Left ventricle myocardium superior (tissue), 1 donor: ENCODE measurements around the gene TRPV6. TPM values are rescaled to one million over a fixed set of nuclear protein-coding genes. Genes with fewer than 3 reads are reported as not detected.

Experiments
- ATAC-seq: fragments of 200-7000 bp; cut with Tn5 transposase; one replicate; pipeline ENCODE4 v1.9.1; 2020; ENCODE audit warnings: mild to moderate bottlenecking, moderate library complexity
- DNase-seq: peaks from one replicate; pipeline ENCODE4 v3.0.0-alpha.2; 2020
- intact Hi-C: fragments of 100-400 bp; cut with micrococcal nuclease; formaldehyde crosslinking; loops from one replicate; pipeline ENCODE4 v1.11.0; 2022
- total RNA-seq: library from RNA; stranded (reverse); fragmentation: NEBNext Ultra II Directional; extraction: Animal tissue kit (Norgen Biotek cat#: 25700); gene quantifications from one replicate; pipeline ENCODE4 v1.2.1, GENCODE V29; 2021
- donor health status: DM: no; HTN: yes; CAD: no; lungs with severe emphysema.

Gene TRPV6
- total RNA-seq, 1 donor from 2014 or later = 0.05 TPM

- ATAC-seq (no peak), DNase-seq (no peak)
- intact Hi-C loops = no loop called here
Measured at GRCh38 chr7:142859829-142860228, 25.7 kb downstream of the TRPV6 start.

GRCh38 chr7:142859411-142859810 is 26.1 kb downstream of the TRPV6 start:
- no peak for DNase-seq
- ATAC-seq = no peak
- intact Hi-C loops = no loop called here

- intact Hi-C loops = no loop called here
- ATAC-seq = no peak
- no peak for DNase-seq
Measured at GRCh38 chr7:142857625-142858024, 27.9 kb downstream of the TRPV6 start.

DNA sequence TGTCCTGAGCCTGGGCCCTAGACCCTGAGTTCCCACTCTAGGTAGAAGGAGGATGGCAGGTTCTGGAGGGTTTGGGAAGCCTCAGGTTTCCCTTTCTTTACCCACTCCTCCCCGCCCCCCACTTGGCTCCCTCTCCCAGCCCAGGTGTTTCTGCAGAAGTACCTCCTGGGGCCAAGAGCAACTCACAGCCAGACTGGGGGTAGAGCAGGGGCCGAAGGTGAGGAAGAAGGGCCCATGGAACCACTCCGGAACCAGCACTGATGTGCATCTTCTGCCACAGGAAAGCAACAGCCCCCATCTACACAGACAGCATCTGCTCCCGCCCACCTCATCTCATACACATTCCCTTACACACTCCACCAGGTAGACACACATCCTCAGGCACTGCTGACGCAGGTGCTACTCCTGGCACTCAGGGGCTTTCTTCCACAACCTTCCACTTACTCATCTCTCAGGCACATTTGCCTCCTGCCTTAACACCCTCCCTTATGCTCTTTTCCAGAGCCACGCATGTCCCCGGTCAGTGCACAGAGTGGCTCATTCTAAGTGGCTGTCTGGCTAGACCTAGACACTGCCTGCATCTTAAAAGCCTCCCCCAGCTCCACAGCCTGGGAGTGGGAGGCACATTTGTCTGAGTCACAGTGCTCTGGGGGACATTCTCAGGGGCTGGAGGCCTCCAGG is 28.8 kb downstream of the TRPV6 start:
- intact Hi-C loops = no loop called here
- ATAC-seq (no peak), DNase-seq (no peak)

- ATAC-seq = peak; percentile 59
- intact Hi-C loops = no loop called here
- peak; percentile 62 for DNase-seq
Measured at GRCh38 chr7:142855756-142856564, 29.6 kb downstream of the TRPV6 start.

- DNase-seq = no peak
- peak; percentile 3 for ATAC-seq
- intact Hi-C loops = no loop called here
Measured at GRCh38 chr7:142855114-142855743, 30.3 kb downstream of the TRPV6 start.

DNA sequence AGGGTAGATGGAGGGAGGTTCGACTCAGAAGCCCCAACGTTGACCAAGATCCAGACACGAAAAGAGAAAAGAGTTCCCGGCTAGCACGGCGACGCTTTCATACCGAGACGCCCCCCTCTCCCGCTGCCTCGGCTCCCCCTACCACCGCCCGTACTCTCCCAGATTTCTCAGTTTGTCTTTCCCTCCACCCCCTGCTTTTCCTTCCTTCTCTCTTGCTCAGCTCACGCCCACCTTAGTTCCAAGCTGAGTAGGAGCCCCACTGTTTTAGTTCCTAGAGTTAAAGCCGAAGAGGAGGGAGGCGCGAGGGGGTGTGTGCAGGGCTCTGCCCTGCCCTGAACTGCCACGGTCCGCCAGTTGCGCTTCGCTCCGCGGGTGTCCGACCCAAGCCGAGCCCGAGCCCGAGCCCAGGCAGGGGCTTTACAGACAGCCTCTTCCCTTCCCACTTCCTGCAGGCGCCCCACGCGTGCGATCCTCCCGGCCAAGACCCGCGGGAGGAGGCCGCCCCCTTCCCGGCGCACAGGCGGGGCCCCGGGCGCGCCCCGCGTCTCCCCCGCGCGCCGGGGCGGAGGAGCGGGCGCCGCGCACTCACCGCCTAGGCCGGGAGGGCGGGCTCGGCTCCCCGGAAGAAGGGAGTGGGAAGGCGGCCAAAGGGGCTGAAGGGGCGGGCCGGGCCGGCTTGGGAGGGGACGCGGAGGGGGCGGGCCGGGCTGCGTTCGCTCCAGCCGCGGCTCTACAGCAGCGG is 31.0 kb downstream of the TRPV6 start, which contains the start of gene EPHB6:
Gene EPHB6, plus strand, starts transcription at position 705 of the 742 bp plus-strand sequence. CDS start 8,152 bp downstream, outside the sequence.
- ATAC-seq (peak; percentile 91), DNase-seq (peak; percentile 89)
- intact Hi-C loops = no loop called here

DNA sequence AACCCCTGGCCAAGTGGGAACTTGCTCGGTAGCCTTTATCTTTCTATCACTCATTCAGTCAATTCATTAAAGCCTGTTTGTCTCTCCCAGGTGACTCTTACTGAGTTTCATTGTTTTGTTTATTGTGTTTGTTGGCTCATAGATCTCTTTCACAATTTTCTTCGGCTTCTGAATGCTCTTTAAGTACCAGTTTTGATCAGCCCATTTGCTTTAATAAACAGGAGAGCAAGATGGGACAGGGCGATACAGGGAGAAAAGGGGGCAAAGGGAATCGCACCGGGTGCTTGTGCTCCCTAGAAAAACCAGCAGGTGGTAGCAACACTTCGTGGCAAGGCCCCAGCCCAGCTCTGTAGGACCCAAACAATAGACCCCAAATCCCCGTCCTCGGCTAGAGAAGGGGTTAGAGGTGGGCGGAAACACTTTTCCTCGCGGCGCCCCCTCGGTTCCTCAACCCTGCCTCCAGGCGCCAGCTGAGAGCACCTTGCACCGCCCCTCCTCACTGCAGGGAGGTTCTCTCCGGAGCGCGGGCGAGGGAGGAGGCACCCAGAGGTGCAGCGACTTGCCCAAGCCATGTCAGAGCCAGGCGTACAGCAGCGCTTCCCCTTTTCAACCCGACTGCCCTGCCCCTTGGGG is 31.7 kb downstream of the TRPV6 start:
- ATAC-seq (peak; percentile 78), DNase-seq (peak; percentile 70)
- intact Hi-C loops = no loop called here

- intact Hi-C loops = no loop called here
- ATAC-seq = no peak
Measured at GRCh38 chr7:142851919-142852318, 33.6 kb downstream of the TRPV6 start.

GRCh38 chr7:142851269-142851668 is 34.3 kb downstream of the TRPV6 start:
- no peak for DNase-seq
- ATAC-seq = no peak
- intact Hi-C loops = no loop called here

More at GRCh38 chr7:142851919-142852318, 33.6 kb downstream of the TRPV6 start:
- no peak for DNase-seq

DNA sequence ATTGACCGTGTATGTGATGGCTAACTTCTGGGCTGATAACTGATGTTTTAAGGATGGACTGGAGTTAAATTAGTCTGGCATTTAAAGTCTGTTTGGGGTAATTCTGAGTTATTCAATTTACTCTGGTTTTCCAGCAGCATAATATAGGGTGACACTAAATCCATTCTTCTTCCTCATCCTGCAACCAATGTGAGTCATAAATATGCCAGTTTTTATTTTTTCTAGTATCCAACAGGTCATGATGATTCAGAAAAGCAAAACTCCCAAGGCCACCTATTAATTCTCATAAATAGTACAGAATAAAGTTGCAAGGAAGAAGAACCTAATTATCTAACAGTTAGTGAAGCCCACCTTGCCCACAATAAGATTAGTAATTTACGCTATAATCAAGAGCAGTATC is 38.2 kb downstream of the TRPV6 start:
- DNase-seq (no peak), ATAC-seq (no peak)
- intact Hi-C loops = no loop called here

DNA sequence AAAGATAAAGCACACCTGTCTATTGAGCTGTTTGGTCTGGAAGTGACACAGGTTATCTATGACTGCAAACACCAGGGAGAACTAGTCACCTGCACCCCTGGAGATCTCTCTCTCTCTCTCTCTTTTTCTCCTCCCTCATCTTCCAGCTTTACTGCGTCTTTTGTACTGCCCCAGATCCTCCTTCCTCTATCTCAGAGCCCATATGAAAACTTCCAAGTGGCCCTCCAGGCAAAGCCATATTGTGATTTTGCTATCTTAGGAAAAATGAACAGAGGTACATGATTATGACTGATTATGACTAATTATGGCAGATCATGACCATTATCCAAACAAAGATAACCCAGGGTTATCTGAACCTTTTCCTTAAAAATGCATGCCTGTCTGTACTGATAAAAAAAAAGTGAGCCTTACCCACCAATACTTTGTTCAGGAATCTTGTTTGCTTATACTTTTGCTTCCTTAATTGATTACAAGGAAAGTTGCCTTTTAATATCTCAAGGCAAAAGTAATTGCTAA is 43.2 kb downstream of the TRPV6 start:
- ATAC-seq (no peak), DNase-seq (no peak)
- intact Hi-C loops = no loop called here

DNA sequence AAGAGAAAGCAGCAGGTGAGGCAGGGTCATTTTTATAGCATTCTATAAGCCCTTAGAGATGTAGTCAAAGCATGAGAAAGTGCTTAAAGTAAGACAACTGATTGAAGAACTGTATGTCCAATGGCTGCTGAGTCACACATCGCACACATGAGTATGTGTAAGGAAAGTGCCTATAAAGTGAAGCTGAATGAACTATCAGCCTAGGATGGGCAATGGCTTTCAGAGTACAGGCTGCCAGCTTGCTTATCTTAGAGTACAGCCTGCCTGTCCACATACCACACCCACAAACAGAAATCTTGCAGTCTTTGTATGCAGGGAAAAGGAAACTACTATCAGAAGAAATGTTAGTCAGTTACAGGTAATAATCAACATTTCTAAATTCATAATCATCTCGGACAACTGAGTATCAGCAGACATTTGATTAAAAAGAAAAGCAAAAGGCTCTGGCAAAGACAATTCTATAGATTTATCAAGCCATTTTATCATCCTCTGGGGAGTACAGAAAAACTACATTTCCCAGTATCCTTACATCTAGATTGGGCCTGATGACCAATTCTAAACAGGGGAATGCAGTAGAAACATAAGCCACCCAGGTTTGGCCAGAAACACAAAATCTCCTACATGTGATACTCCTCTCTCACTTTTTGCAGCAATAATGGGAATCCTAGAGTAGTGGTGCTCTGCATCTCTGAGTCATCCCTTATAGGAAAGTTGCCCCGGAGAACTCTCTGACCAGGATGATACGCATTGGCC is 46.9 kb downstream of the TRPV6 start:
- ATAC-seq = no peak
- intact Hi-C loops = no loop called here

GRCh38 chr7:142836426-142836825 is 49.1 kb downstream of the TRPV6 start:
- intact Hi-C loops = no loop called here
- DNase-seq = no peak
- ATAC-seq = no peak

More for the DNA sequence above, 46.9 kb downstream of the TRPV6 start:
- DNase-seq = no peak

DNA sequence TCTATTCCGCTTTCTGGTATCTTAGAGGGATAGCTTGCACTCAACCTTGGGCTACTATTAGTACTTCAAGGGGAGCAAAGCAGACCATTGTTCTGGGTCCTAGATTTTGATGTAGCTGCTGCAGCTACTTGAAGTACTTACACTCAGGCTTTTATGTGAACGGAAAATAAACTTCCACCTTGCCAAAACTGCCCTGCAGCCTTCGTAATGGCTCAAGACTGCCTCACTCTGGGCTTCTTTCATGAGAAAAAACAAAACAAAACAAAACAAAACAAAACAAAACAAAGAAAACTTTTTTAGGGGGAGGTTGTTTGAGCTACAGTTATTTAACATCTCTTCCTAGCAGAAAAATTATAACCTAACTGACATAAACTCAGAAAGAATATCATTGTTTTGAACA is 50.1 kb downstream of the TRPV6 start:
- no peak for DNase-seq
- intact Hi-C loops = no loop called here
- ATAC-seq = no peak

DNA sequence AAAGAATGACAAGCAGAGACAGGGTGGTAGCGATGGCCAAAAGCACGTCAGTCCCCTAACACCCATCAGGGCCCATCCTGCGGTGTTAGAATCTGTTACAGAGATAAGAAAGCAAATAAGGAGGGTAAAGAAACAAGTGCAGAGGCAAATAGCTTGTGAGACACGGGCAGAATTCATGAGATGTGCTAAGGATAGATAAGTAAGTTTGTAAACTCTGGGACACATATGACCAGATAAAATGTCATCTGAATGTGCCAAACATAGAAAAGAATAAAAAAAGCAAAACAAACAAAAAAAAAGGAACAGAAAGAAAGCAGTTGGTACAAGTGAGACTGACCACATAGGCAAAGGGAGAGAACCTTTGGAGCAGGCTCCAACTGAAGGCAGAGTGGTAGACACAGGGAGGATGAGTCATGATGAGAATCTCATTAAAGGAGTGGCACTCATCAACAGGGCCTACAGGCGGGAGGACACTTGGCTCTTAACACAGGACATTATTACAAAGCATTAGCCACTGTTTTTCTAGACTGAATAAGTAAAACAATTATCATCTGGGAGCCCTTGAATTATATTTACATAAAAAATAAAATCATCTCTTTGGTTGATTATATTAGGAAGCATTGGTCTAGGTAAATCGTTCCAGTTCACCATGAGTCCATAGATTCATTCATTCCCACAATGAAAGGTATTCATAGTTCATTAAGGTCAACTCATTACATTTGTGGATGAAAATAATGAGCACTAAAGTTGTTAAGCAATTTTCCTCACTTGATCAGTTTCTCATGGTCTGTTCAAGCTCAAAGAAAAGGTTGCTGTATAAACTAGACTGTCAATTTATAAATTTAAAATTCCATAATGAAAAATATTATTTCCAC is 52.1 kb downstream of the TRPV6 start:
- intact Hi-C loops = no loop called here
- ATAC-seq = no peak
- no peak for DNase-seq

DNA sequence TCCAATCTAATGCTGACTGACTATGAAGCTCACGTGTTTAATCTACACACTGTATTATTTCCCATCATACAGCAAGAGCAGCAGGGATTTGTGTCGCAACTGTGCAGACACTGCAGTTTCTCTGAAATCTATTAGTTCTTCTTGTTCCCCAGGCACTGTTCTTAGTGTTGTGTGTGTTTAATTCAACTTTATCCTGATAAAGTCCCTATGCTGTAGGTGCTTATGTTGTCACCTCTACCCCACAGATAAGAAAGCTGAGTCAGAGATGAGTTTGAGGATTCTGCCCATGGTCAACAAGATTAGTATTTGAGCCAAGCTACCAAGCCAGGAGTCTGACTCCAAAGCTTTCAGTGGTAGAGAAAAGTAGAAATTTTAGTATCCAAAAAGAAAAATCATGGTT is 53.1 kb downstream of the TRPV6 start:
- no peak for ATAC-seq
- intact Hi-C loops = no loop called here
- DNase-seq = no peak
